Bone marrow (tissue), 2 donors: Measurements from ENCODE around the gene CNTN4.
"Not testable (repeated sequence)": the region's sequence is repeated elsewhere in the genome, so short reads cannot be mapped to it uniquely, and the experiment has no call there.

ENCODE experiments used
- DNase-seq, 2 donors: peaks; one replicate each; lab custom pipeline; 2025; lab: John Stamatoyannopoulos, UW

Gene CNTN4

DNA sequence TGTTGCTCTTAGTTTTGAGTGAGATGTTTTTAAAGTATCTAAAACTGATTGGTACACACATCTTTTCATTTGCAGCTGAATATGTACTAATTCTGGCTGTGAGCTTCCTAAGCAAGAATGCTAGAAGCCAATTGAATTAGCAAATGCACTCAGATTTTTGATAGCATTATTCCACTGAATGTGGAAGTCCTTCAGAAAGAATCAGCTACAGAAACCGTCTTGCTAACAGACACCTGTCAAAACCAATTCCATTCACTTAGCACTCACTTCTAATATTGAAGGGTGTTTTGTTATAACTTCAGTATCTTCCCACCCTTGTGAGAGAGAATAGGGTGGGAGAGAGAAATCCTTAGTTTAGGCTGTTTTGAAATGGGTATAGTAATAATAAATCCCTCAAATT is 693.8 kb downstream of the CNTN4 start:
- DNase-seq = no peak

DNA sequence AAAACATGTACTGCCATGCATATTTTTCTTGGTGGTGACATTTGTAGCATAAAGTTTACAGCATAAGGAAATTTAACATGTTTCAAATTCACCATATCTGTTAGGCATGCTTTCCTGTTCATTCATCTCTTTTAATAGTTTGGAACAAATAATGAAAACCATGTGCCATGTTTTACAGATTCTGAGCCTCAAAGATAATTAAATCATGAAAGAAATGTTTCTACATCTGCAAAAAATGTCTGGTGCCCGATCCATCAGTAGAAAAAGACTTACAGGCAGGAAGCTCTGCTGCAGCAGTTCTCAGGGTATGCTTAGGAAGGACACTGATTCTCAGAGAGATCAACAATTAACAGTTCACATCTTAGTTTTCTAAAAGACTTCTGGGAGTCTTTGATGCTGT is 695.3 kb downstream of the CNTN4 start:
- DNase-seq = no peak

DNA sequence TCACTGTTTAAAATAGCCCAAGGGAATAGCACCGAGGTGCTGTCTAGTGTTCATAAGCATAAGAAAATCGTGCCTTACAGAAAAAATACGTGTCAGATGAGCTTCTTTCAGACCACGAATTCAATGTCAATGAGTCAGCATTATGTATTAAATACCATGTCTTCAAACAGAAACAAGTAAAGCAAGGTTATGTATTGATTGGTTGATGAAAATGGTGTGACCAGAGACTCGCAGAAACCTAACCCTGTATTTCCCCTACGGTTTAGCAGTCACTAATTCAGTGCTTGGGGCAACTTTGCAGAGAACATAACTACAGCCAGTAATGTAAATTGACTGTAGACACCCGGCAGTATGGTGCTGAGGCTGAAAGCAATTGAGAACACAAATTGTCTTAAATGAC is 703.8 kb downstream of the CNTN4 start:
- DNase-seq = no peak

DNA sequence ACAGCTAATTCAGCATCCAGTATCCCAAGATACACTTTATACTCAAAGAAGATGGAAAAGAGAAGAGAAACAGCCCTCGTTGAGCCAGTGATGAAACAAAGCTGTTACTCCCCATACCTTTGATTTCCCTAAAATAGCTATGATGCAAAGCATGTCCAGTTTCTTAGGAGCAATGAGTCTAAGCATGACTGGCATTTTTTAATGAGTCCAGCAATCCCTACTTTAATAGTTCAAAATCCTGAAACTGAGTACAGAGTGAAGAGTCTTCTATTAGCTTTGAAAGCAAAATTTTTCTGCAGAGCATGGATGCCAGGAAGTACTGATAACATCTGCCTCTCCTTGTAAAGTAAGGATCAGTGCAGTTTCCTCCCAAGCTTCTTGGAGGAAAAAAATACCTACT is 708.8 kb downstream of the CNTN4 start:
- no peak for DNase-seq

DNA sequence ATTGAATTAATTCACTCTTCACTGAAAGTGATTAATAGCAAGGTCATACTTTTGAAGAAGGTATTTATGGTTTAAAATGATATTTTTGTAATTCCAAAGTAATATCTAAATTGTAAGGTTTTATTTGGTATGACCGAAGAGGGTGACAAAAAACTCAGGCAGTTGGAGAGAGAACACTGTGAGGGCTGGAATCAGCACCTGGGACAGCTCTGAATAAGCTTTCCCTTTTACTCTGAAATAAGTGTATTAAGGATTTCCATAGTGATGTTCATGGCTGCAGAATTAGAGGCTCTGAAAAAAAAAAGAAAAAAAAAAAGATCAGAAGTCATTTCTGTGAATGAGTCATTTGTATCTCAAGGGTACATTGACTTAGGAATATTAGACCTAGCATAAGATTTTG is 712.1 kb downstream of the CNTN4 start:
- DNase-seq = no peak

DNA sequence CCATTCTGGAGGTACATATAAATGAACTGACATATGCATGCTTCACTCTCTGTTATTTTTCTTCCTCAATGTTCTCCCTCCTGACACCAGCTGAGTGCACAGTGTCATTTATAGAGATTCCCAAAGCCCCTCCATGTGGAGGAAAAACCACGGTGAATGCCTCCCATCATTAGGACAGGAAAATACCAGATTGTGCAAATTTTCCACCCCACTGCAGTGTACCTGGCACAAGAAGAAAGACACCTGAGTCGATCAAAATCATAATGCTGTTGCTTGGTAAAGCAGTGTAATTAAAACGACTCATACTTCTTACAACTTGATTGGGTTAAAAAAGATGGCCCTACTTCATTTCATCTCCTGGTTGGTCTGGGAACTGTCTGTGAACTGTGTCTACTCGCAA is 720.9 kb downstream of the CNTN4 start:
- no peak for DNase-seq

DNA sequence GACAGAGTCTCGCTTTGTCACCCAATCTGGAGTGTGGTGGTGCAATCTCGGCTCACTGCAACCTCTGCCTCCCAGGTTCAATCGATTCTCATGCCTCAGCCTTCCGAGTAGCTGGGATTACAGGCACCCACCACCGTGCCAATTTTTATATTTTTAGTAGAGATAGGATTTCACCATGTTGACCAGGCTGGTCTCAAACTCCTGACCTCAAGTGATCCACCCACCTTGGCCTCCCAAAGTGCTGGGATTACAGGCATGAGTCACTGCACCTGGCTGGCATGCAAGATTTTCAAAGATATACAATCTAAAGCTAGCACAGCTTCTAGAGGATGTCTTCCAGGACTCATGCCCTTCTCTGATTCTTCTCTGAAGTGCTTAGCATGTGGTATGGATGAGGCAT is 722.3 kb downstream of the CNTN4 start:
- DNase-seq = not testable (repeated sequence)

DNA sequence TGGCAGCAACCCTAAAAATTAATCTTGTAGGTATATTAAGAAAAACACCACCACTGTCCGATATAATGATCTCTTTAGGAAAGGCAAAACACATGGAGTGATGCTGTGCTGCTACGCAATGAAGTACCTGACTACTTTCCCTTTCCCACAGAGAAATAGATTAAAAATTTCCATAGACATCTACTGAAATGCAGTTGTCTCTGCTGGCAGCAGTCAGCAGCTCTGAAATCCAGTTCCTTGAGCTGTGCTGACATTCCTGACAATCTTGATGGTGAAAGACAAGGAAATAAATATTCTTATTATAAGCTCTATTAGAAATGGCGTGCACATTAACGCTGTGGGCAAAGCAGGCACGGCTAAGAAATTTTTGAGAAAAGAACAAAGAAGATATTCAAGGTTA is 723.9 kb downstream of the CNTN4 start:
- DNase-seq = no peak

DNA sequence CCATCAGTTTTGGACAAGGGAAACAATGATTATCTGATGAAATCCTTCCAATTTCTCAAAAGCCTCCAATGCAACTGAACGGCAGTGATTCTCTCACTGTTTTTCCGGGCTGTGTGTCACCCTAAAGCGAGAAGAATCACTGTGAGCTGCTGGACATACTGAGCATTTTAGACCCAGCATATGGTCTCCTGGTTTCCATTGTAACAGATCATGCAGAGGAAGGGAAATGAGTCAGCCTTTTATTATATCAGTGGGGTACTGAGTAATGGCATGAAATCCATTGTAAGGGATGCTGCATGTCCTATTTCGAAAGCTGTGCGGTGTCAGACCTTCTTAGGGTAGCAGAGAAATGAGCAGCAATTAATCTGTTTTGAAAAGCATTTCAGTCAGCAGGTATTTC is 724.4 kb downstream of the CNTN4 start:
- no peak for DNase-seq

DNA sequence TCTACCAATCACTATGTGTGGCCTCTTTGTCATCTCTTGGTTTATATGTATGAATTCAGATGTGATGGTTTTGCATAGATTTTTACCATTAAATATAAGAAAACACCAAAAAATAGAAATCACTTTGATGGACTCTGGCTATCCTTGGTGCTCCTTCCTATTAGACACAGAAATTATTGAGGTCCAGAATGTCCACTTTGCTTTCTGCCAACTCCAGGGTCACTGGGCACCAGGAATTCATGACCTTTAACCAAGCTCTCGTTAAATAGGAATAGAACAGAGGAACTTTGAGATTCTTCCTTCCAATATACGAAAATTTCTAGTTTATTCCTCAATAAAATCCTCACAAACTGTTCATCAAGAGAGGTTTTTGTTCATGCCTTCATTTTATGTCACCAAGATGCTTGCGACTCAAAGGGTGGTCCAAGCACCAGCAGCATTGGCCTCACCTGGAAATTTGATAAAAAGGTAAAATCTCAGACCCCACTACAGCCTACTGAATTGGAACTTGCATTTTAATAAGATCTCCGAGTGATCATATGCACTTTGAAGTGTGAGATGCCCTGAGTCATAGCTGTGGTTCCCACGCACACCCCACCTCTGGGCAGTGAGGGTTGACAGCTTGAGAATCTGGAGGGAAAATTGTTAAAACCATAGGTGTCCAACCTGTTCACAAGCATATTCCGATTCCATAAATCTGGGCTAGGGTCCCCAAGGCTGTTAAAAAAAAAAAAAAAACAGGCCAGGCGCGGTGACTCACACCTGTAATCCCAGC is 725.0 kb downstream of the CNTN4 start:
- no peak for DNase-seq

DNA sequence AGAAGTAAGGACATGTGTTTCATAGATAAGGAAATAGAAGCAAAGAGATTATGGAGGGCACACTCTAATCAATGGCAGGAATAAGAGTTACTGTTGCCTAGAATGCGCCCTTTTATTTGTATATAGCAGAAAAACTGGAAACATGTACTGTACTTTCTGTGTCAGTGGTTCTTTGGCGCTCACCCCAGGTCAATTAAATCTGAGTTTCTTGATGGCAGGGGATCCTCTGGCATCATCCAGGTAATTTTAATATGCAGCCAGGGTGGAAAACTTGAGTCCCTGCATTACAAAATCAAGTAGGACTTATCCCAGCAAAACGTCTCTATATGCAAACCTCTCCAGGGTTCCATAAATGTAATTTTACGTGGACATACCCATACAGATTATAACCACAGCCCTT is 727.4 kb downstream of the CNTN4 start:
- DNase-seq = no peak

DNA sequence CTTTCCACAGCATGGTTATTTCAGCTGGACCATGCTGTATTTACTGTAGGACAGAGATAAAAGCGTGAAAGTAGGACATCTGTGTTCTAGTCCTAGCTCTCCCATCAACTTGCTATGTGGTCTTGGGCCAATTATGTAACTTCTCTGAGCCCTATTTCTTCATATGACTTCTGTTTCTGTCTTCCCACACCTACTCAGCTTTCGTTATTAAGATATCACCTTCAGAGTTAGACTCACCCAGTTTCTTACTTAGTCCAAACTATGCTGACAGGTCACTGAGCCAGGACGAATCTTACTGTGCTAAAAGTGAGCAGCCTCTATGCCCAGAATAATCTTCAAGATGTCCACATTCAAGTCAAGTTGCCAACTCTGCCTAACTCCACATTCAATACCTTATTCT is 727.8 kb downstream of the CNTN4 start:
- DNase-seq = no peak

DNA sequence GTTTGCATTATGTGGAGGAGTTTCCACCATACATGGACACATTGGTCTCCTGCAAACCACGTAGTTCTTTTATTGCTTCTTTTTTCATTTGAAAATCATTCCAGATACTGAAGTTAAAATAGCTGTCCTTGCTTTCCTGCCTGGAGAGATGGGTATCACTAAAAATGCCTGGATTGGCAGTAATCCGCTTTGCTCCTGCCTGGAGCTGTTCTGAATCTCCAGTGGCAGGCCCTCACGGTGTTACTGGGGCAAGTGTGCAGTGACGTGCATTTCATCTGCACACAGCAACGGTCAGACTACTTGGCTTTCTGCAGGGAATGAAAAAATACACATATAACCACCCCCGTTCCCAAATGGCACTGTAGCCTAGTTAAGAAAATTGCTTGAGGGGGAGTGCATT is 738.6 kb downstream of the CNTN4 start:
- DNase-seq = no peak

DNA sequence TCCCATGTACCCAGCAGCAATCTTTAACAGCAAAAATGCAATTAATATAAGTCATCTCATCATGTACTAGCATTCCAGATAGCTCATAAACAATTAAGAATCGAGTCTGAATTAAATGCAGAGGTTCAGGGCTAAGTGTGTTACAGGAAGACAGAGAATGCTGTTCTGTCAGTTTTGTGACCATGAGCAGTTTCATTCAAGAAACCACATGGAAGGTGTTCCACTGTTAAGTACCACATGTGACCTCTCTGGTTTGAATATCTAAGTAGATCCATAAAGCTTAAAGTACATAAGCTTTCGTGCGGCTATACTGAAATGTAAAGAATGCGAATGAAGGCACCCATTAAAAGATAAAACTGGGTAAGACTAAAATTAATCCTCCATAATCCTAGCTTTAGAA is 739.2 kb downstream of the CNTN4 start:
- DNase-seq = no peak

DNA sequence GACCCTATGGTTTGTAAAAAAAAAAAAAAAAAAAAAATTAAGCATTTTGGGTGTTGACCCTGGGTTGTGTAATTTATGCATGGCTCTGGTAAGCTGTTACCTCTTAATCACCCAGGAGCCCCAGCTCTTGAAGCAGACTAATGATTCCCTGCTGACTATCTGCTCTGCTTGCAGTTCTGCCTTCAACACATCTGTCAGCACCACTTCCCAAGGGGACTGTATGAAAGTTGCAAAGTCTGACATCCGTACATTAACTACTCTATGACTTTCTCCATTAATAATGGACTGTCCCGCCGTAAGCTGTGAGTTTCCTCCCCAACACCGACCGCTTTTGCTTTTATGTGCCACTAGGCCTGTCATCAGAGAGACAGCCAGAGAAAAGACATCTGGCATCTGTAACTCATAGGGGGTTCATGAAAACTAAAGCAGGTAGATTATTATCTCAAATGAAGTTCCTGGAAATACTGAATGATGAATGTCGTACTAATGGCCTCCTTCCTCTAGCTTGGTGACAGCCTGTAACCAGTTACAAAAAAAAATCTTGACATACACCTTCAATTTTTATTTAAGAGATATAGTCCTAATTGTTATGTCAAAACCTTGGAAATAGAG is 740.0 kb downstream of the CNTN4 start:
- DNase-seq = no peak

DNA sequence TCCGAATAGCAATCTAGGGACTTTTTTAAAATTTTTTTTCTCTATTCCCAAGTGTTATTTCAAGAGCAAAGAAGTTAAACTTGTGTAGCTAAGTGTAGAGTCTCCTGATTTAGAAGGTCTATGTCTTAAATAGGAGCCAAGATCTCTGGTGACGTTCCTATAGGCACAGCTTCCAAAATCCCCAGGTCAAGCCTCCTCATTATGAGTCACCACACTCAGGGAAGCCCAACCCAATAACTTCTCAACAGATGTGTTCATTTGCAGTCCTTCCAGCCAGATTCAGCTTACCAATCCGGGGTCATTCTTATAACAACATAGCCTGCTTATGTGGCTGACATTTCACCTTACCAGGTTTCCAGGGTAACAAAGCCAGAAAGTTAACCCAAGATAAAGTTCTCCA is 741.2 kb downstream of the CNTN4 start:
- no peak for DNase-seq

DNA sequence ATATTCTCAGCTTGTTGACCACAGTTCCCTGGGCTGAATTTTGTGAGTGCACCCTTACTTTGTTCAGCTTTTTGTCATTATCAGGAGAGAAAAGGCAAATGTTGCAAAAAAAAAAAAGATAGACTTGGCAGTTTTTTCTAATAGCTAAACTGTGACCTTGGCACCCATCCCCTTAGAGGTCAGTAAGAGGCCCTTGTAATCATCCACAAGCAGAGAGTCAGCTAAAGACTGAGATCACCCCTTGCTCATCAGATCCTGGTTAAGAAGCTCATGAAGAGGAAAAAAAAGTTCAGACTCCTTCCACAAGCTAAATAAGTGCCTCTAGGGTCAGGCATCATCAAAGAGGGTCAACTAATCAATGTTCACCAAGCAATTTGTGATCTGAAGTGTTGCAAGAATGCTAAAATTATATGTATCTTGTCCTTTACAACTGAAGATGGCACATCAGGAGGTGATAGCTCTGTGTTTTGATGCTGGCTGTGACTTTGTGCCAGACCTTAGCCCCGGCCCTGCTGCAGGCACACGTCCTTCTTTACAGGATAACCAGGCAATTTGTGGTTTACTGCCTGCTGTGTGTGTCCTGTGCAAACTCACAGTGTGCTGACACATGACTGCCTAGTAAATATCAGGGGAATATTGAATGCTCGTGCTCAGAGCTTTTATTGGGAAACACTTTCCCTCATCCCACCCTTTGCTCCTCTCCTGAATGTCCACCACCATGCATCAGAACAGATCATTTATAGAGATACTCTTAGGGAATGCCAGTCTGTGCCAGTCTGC is 748.6 kb downstream of the CNTN4 start:
- DNase-seq = no peak

DNA sequence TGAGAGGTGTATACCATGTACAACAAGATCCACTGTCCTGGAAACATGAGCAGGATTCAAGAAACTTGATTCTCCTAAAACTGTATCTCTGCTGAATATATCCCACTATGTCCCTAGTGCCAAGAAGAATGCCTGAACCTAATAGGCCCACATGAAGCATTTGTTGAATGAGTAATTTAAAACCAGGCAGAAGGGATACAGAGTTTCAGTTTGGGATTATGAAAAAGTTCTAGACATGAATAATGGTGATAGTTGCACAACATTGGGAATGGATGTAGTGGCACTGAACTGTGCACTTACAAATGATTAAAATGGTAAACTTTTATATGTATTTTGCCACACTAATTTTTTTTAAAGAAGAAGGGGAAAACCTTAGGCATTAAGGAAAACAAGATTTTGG is 750.4 kb downstream of the CNTN4 start:
- DNase-seq = no peak

DNA sequence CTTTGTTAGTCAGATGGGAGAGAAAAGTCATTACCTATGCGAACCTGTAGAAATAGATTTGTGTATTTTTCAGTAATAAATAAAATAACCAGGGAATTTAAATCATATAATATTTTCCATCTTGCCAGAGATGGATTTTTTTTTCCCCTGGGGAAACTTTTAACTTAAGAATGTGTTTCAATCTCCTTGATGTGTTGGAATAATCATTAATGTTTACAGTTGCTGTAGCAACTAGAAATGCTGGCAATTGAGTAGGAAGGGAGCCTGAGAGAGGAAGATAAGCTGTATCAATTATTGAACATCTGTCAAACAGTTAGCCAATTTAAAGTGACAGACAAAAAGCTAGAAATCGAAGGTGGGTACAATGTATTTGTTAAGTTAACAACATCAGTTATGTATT is 752.0 kb downstream of the CNTN4 start:
- no peak for DNase-seq

DNA sequence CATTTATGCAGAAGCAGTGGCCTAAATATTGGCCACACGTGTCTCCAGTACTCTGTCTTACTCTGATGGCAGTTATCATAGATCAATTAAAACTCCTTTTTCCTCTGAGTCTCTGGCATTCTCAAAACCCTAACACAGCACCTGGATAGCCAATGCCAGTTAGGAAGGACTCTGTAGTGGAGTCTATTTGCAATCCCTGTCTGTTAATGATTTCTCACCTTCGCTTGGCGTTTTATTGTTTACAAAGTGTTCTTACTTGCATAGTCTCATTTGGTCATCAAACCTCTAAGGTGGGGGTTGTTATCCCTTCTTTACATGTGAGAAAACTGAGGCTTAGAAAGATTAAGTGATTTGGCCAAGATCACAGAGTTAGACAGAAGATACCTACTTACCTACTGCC is 752.7 kb downstream of the CNTN4 start:
- no peak for DNase-seq

DNA sequence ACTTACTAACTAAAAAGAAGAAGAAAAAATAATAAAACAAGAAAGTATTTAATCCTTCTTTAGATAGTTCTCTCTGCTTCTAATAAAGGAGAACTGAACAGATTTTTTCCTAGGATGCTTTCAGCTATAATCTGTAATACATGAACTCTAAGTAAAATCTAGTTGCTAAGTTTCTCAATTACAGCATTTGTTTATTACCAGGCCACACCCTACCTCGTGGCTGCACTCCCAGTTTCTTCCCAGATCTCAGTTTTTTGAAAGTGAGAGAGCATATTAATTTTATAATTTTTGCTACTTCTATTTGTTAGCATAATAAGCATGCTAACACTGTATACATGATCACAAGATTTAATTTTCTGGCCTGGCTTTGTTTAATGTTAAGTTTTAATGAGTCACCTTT is 753.2 kb downstream of the CNTN4 start:
- no peak for DNase-seq

DNA sequence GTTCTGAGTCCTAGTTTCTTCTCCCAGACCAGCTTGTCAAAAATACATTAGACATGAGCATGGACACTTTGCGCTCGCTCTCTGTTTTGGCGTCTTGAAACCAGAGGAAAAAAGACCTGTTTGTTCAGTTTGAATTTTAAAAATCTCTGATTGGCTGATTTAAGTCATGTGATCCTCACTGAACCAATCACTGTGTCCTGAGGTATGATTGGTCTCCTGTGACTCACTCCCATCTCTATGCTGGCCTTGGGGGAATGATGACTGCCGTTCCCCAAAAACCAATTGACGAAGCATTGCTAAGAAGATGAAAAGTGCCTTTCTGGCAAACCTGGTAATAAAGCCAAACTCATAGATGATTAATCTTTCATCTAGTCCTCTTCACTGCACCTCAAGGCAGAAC is 755.0 kb downstream of the CNTN4 start:
- no peak for DNase-seq
